ENCODE results near the gene SLC66A1.

SLC66A1 gene

GRCh38 chr1:19305880-19306279 lies 6.2 kb upstream of the SLC66A1 start:
- no peak for ATAC-seq

GRCh38 chr1:19306941-19307340 lies 5.2 kb upstream of the SLC66A1 start:
- no peak for ATAC-seq

GRCh38 chr1:19307794-19308508 lies 4.2 kb upstream of the SLC66A1 start:
- ATAC-seq, result no peak

- ATAC-seq, result no peak
Measured at GRCh38 chr1:19308509-19308907, 3.6 kb upstream of the SLC66A1 start.

- ATAC-seq, result no peak
Measured at GRCh38 chr1:19309123-19309813, 2.9 kb upstream of the SLC66A1 start.

- ATAC-seq, result no peak
Measured at GRCh38 chr1:19310061-19310460, 2.1 kb upstream of the SLC66A1 start.

- no peak for ATAC-seq
Measured at GRCh38 chr1:19310720-19311502, 1.2 kb upstream of the SLC66A1 start.

- peak; percentile 10 to 26 for ATAC-seq
Measured at GRCh38 chr1:19311503-19311930, 609 bp upstream of the SLC66A1 start.

GRCh38 chr1:19312782-19313635 lies 883 bp downstream of the SLC66A1 start:
- ATAC-seq, result no peak

GRCh38 chr1:19313636-19313959 lies 1.5 kb downstream of the SLC66A1 start:
- no peak for ATAC-seq

GRCh38 chr1:19313961-19314882 lies 2.1 kb downstream of the SLC66A1 start:
- no peak for ATAC-seq

GRCh38 chr1:19315378-19316198 lies 3.5 kb downstream of the SLC66A1 start:
- ATAC-seq, result no peak

GRCh38 chr1:19317126-19317910 lies 5.2 kb downstream of the SLC66A1 start:
- no peak for ATAC-seq

GRCh38 chr1:19319196-19319595 lies 7.1 kb downstream of the SLC66A1 start:
- ATAC-seq, result no peak

- no peak for ATAC-seq
Measured at GRCh38 chr1:19321071-19321470, 8.9 kb downstream of the SLC66A1 start.

- ATAC-seq, result no peak
Measured at GRCh38 chr1:19322481-19322880, 10.4 kb downstream of the SLC66A1 start.

GRCh38 chr1:19323987-19324664 lies 12.0 kb downstream of the SLC66A1 start:
- ATAC-seq, result no peak

- ATAC-seq, result no peak
Measured at GRCh38 chr1:19324665-19324990, 12.5 kb downstream of the SLC66A1 start.

GRCh38 chr1:19325368-19325957 lies 13.3 kb downstream of the SLC66A1 start:
- ATAC-seq, result no peak

All from activated CD4-positive, CD25-positive, alpha-beta regulatory T cell treated with anti-CD3 and anti-CD28 coated beads, Interleukin-2, amount 50 U/mL, for 24 hours (primary cell).